IPS-NIHi11 (cell line): Measurements from ENCODE around the gene STAB2.

ENCODE experiments used
- DNase-seq: peaks from one replicate; pipeline ENCODE4 v3.0.0; 2012; ENCODE audit warnings: mixed read lengths, low spot score

The STAB2 gene

GRCh38 chr12:103745962-103746361 lies 158.9 kb downstream of the STAB2 start:
- DNase-seq, result peak; percentile 71

GRCh38 chr12:103748002-103748401 lies 160.9 kb downstream of the STAB2 start:
- no peak for DNase-seq

- no peak for DNase-seq
These were observed 161.8 kb downstream of the STAB2 start for GRCh38 chr12:103748875-103749274.

DNA sequence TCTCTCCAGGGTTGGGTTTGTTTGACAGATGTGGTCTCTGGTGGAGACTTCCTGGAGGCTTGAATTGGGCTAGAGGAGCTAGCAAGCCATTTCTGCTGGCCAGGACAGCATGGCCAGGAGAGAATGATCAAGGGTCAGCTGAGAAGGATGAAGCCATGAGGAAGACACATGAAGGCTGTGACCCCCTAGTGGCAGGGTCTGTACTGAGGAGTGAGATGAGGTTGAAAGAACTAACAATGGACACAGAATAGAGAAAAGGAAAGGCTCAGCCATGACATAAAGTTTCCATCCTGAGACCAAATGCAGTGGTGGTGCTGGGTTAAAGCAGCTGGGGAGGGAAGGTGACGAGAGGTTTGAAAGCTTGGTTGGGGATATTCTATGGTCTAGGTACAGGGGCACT lies 164.1 kb downstream of the STAB2 start:
- DNase-seq, result peak; percentile 41

DNA sequence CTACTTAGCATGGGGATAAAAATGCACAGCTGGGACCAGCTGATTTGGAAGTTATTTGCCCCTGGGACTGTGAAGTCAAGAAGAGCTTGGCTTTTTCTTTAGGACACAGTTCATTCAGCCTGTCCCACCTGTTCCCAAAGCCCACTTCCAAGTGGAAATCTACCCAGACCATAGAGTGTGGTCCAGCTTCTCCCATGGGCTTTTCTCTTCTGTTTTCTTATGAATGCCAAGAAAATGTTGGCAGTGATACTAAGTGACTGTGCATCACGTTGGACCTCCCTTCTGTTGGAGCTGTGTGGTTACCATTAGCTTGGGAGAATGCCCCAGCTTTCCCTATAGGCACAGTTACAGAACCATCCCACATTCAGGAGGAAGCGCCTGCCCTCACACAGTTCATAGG lies 164.5 kb downstream of the STAB2 start:
- no peak for DNase-seq

DNA sequence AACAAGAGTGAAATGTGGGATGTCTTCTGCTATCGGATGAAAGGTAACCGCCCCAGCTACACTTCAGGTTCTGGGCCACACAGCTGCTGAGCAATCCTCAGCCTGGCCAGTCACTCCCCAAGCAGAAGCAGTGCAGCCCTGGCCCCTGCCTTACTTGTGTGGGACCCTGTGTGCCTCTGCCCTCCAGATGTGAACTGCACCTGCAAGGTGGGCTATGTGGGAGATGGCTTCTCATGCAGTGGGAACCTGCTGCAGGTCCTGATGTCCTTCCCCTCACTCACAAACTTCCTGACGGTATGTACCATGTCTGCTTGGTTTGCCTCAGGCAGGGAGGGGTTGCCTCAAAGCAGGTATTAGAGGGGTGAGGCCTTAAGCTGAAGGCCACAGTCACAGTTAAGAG lies 168.4 kb downstream of the STAB2 start:
- no peak for DNase-seq

DNA sequence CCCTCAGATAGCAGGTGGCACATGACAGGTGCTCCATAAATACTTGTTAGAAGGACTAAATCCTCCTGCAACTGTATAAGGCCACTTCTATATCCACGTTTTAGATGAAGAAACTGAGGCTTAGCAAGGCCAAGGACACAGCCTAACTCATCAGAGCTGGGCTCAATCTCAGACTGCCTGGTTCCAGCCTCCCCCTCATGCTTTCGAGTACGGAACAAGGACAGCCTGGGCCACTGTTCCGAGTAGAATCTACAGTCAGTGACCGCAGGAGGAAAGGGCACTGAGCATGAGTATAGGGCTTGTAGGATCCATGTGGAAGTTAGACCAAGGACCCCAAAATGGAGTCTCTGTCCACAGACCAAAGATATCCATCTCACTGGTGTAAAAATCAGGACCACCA lies 169.4 kb downstream of the STAB2 start:
- DNase-seq, result no peak

DNA sequence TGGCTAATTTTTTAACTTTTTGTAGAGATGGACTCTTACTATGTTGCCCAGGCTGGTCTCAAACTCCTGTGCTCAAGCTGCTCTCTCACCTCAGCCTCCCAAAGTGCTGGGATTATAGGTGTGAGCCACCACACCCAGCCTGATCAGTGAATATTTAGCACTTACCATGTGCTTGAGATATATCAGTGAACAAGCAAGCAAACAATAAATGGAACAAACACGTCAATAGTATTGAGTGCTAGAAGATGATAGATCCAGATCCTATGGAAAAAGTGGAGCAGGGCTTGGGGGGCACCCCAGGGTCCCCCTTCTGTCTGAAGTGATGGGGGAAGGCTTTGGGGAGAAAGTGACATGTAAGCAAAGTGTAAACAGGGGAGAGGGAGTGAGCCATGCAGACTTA lies 170.2 kb downstream of the STAB2 start:
- no peak for DNase-seq

GRCh38 chr12:103758310-103759089 lies 171.4 kb downstream of the STAB2 start:
- DNase-seq, result peak; percentile 53

DNA sequence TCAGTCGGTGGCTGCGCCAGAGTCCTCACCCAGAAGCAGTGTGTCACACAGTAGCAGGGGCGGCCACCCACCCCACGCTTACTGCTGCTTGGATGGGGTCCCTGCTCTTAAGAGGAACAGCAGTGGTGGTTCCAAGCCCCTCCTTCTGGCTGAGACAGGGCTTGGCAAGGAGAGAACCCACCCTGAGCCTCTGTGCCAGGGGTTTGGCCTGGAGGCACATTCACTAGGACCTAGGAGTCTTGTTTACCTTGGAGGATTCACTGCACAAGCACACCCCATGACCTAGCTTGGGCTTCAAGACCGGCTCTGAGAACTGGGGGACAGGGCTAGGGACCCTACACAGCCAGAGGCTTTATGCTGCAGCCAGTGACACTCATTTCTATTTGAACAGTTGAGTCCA lies 175.4 kb downstream of the STAB2 start:
- DNase-seq, result no peak

GRCh38 chr12:103765322-103765721 lies 178.2 kb downstream of the STAB2 start:
- no peak for DNase-seq

DNA sequence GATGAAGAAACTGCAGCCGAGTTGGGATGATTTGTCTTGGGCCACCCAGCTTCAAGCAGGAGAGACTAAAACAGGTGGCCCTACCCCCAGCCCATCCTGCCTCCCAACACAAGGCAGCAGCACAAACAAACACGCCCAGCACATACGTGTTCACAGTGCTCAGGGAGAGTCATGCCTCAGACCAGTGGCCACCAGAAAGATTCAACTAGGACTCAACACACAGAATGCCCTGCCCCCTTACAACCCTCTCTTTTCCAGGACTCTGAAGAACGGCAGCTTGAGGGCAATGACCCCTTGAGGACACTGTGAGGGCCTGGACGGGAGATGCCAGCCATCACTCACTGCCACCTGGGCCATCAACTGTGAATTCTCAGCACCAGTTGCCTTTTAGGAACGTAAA lies 179.0 kb downstream of the STAB2 start:
- DNase-seq, result no peak

GRCh38 chr12:103768467-103769123 lies 181.5 kb downstream of the STAB2 start:
- no peak for DNase-seq

DNA sequence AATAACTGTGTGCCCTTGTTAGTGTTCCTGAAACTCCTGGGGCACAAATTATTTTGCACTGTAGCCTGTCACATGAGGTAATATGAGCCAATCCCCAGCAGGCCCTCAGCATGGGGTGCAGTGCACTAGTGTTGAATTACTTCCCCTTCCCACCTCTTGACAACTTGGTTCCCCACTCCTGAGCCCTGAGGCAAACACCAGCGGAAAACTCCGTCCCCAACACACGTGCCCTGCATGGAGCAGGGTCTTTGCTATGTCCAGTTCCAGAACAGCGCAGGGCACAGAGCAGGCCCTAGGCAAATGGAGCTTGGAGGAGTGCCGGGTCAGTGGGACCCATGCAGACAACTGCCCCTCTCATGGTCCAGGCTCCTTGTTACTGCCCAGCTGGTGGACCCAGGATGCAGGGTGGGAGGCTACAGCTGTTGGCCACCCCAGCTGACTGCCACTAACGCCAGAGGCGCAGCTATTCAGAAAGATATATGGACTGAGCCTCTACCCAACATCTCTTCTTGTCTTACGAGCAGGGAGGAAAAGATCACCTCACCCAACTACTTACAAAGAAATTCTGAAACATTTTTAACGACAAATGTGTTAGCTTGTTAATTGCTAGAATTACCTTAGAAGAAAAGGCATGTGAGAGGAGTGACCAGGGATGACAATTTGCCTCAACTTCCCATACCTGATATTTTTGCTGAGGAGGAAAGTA lies 182.3 kb downstream of the STAB2 start:
- peak; percentile 45 for DNase-seq

DNA sequence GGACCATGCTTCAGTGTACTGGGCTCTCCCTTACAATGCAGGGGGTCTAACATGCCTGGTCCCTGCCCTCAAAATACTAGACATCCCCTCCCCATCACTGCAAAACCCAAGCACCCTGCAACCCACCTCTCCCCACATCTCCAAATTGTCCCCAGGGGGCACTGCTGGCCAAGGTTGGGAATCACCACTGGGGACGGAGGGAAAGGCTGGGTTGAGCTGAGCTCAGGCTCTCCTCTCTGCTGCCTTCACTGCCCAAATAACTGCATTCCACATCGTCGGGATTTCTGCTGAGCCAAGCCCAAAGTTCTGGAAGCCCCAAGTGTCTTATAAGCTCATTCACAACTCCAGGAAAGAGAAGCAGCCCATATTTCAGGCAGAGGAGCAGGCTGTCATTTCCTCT lies 184.4 kb downstream of the STAB2 start:
- peak; percentile 43 for DNase-seq

- no peak for DNase-seq
These were observed 185.5 kb downstream of the STAB2 start for GRCh38 chr12:103772367-103773108.

GRCh38 chr12:103773109-103773910 lies 186.2 kb downstream of the STAB2 start:
- no peak for DNase-seq

- DNase-seq, result no peak
These were observed 188.0 kb downstream of the STAB2 start for GRCh38 chr12:103774977-103775560.

- DNase-seq, result no peak
These were observed 191.7 kb downstream of the STAB2 start for GRCh38 chr12:103778781-103779180.

- no peak for DNase-seq
These were observed 192.5 kb downstream of the STAB2 start for GRCh38 chr12:103779410-103780092.

DNA sequence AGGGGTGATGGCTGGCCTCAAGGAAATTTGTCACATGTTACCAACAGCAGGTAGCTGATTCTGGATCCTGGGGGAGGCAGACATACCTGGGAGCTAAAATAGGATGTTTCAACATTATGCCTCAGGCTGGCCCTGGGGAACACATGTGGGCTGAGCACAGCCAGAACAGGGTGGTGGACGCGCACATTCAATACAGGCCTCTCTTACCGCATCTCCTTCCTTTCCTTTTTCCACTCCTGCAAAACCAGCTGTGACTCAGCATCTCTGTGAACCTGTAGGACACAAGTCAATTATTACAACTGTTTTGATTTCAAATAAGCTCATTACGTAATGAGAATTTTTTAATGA lies 193.0 kb downstream of the STAB2 start:
- no peak for DNase-seq
